Upper lobe of left lung (tissue), 6 donors: Measurements from ENCODE around the gene RASSF3. TPM values are rescaled to one million over a fixed set of nuclear protein-coding genes. Genes with fewer than 3 reads are reported as not detected.
A peak's percentile ranks its signal among the peaks of the same experiment; 100 is the strongest.

ENCODE experiments used
- ATAC-seq, 2 donors: fragments of 200-7000 bp; cut with Tn5 transposase; one replicate each; pipeline ENCODE4 v1.9.1; 2022; ENCODE audit warnings: mild to moderate bottlenecking in 2 of 2, moderate library complexity in 2 of 2; ENCODE audit not compliant: low FRiP score in 2 of 2
- DNase-seq, 2 donors: peaks; one replicate each; pipeline ENCODE4 v3.0.0-alpha.2; 2019 to 2020
- H3K27ac ChIP-seq, 4 donors: fragments of 200-600 bp; sonication (generic); one replicate each; pipeline ENCODE4 v1.5.1; 2016 to 2019
- H3K27me3 ChIP-seq, 4 donors: fragments of 200-600 bp; sonication (generic); one replicate each; pipeline ENCODE4 v1.5.1; 2017 to 2019
- H3K36me3 ChIP-seq, 4 donors: fragments of 200-600 bp; sonication (generic); one replicate each; pipeline ENCODE4 v1.5.1; 2016 to 2019
- H3K4me1 ChIP-seq, 4 donors: fragments of 200-600 bp; sonication (generic); one replicate each; pipeline ENCODE4 v1.5.1; 2018 to 2019
- H3K4me3 ChIP-seq, 4 donors: fragments of 200-600 bp; sonication (generic); one replicate each; pipeline ENCODE4 v1.5.1; 2017 to 2019; ENCODE audit warnings: mild to moderate bottlenecking in 2 of 4, moderate library complexity in 1 of 4
- H3K9me3 ChIP-seq, 4 donors: fragments of 200-600 bp; sonication (generic); one replicate each; pipeline ENCODE4 v1.5.1; 2018 to 2019
- CTCF ChIP-seq, 6 experiments: fragments of 450-650 bp in 4 of 6; fragments of 200-600 bp in 2 of 6; sonication (generic) in 2 of 6; IDR thresholded peaks; one replicate each; pipeline ENCODE4 v1.5.1; 2016 to 2019; ENCODE audit warnings: antibody characterized with exemption in 6 of 6
- EP300 ChIP-seq, 4 donors: sonication (generic); formaldehyde crosslinking; IDR thresholded peaks; one replicate each; pipeline ENCODE4 v1.5.1; 2017; ENCODE audit warnings: antibody characterized with exemption in 4 of 4, control low read depth in 2 of 4
- POLR2A ChIP-seq, 4 donors: fragments of 450-650 bp; IDR thresholded peaks; one replicate each; pipeline ENCODE4 v1.5.1; 2016 to 2017; ENCODE audit warnings: antibody characterized with exemption in 4 of 4, mild to moderate bottlenecking in 2 of 4
- POLR2AphosphoS5 ChIP-seq, 2 donors: sonication (generic); formaldehyde crosslinking; IDR thresholded peaks; one replicate each; pipeline ENCODE4 v1.5.1; 2017; ENCODE audit warnings: antibody characterized with exemption in 2 of 2
- WGBS, 2 donors: methylation state at CpG; one replicate each; pipeline ENCODE4 v1.1.5; 2017 to 2018; 5-methylcytosine and 5-hydroxymethylcytosine counted together
- total RNA-seq, 6 donors: library from RNA; depleted of rRNA in 4 of 6; stranded (reverse); fragments of >200 nt in 4 of 6; gene quantifications; one replicate each; pipeline versions ENCODE4 v1.1.0 to v1.2.1, GENCODE V29; 2016 to 2021
- donor health status: DM: no; HTN: no; CAD: no; lungs with moderate emphysema.
- donor health status: DM: no; HTN: yes; CAD: no; lungs with severe emphysema.

The RASSF3 gene
- total RNA-seq, 6 donors from 2014 or later = 25.0 to 104 (median 46.0) TPM

- Histone ChIP-seq H3K36me3 (peaks cover 30 to 97% (median 49%) of the 10 kb centered on the region in 4 donors), H3K4me3 (no peak overlapping the region), H3K27ac (peak overlapping the region in 1 of 4 donors; percentile 71), H3K9me3 (no peaks in the 10 kb centered on the region), H3K4me1 (no peaks in the 10 kb centered on the region), H3K27me3 (no peaks in the 10 kb centered on the region)
- WGBS, 2 donors = 81 to 82% methylated on average over 1 of the region's 1 CpG
- ATAC-seq (no peak), DNase-seq (no peak)
- TF ChIP-seq POLR2AphosphoS5 (IDR thresholded peaks at IDR 0.05) (no peak), EP300 (IDR thresholded peaks at IDR 0.05) (no peak), CTCF (IDR thresholded peaks at IDR 0.05) (no peak), POLR2A (IDR thresholded peaks at IDR 0.05) (no peak)
Observed at GRCh38 chr12:64718649-64719048, 108.4 kb downstream of the RASSF3 start.

GRCh38 chr12:64720884-64721283, 110.6 kb downstream of the RASSF3 start:
- Histone ChIP-seq H3K4me1 (no peaks in the 10 kb centered on the region), H3K9me3 (no peaks in the 10 kb centered on the region), H3K4me3 (no peak overlapping the region), H3K27me3 (peaks cover 0 to 4% (median 0%) of the 10 kb centered on the region in 4 donors), H3K27ac (no peak overlapping the region), H3K36me3 (peaks cover 28 to 97% (median 53%) of the 10 kb centered on the region in 4 donors)
- 92% methylated on average over 1 of the region's 1 CpG for WGBS, 2 donors
- DNase-seq = no peak
- ATAC-seq = no peak
- TF ChIP-seq CTCF (IDR thresholded peaks at IDR 0.05) (no peak), POLR2AphosphoS5 (IDR thresholded peaks at IDR 0.05) (no peak), EP300 (IDR thresholded peaks at IDR 0.05) (no peak), POLR2A (IDR thresholded peaks at IDR 0.05) (no peak)

- Histone ChIP-seq H3K27ac (no peak overlapping the region), H3K4me1 (no peaks in the 10 kb centered on the region), H3K36me3 (peaks cover 21 to 82% (median 41%) of the 10 kb centered on the region in 4 donors), H3K9me3 (no peaks in the 10 kb centered on the region), H3K27me3 (peaks cover 0 to 4% (median 0%) of the 10 kb centered on the region in 4 donors), H3K4me3 (no peak overlapping the region)
- no peak for ATAC-seq
- no peak for DNase-seq
- TF ChIP-seq POLR2A (IDR thresholded peaks at IDR 0.05) (no peak), EP300 (IDR thresholded peaks at IDR 0.05) (no peak), CTCF (IDR thresholded peaks at IDR 0.05) (no peak), POLR2AphosphoS5 (IDR thresholded peaks at IDR 0.05) (no peak)
- 98 to 100% methylated on average over 4 of the region's 4 CpGs for WGBS, 2 donors
Observed at GRCh38 chr12:64722835-64723234, 112.5 kb downstream of the RASSF3 start.

- TF ChIP-seq EP300 (IDR thresholded peaks at IDR 0.05) = no peak
- no peak for TF ChIP-seq POLR2AphosphoS5 (IDR thresholded peaks at IDR 0.05)
- TF ChIP-seq POLR2A (IDR thresholded peaks at IDR 0.05) = no peak
- no peak for TF ChIP-seq CTCF (IDR thresholded peaks at IDR 0.05)
- 88 to 92% methylated on average over 2 of the region's 2 CpGs for WGBS, 2 donors
- ATAC-seq (no peak), DNase-seq (no peak)
- Histone ChIP-seq H3K9me3 (no peaks in the 10 kb centered on the region), H3K36me3 (peaks cover 21 to 82% (median 43%) of the 10 kb centered on the region in 4 donors), H3K27me3 (peaks cover 0 to 4% (median 0%) of the 10 kb centered on the region in 4 donors), H3K4me3 (no peak overlapping the region), H3K27ac (no peak overlapping the region), H3K4me1 (no peaks in the 10 kb centered on the region)
Observed at GRCh38 chr12:64723630-64724029, 113.3 kb downstream of the RASSF3 start.

- ATAC-seq = no peak
- TF ChIP-seq POLR2AphosphoS5 (IDR thresholded peaks at IDR 0.05) (no peak), EP300 (IDR thresholded peaks at IDR 0.05) (no peak), CTCF (IDR thresholded peaks at IDR 0.05) (no peak), POLR2A (IDR thresholded peaks at IDR 0.05) (no peak)
- H3K36me3 ChIP-seq = peaks cover 21 to 80% (median 43%) of the 10 kb centered on the region in 4 donors
- peaks cover 0 to 2% (median under 1%) of the 10 kb centered on the region in 4 donors for H3K4me1 ChIP-seq
- H3K27me3 ChIP-seq = peaks cover 0 to 4% (median 0%) of the 10 kb centered on the region in 4 donors
- 92 to 96% methylated on average over 11 of the region's 11 CpGs for WGBS, 2 donors
- no peak overlapping the region for H3K4me3 ChIP-seq
- no peak for DNase-seq
- H3K9me3 ChIP-seq = no peaks in the 10 kb centered on the region
- no peak overlapping the region for H3K27ac ChIP-seq
Observed at GRCh38 chr12:64724201-64724745, 114.0 kb downstream of the RASSF3 start.
